ENCODE results near the gene TEX26.

The TEX26 gene

DNA sequence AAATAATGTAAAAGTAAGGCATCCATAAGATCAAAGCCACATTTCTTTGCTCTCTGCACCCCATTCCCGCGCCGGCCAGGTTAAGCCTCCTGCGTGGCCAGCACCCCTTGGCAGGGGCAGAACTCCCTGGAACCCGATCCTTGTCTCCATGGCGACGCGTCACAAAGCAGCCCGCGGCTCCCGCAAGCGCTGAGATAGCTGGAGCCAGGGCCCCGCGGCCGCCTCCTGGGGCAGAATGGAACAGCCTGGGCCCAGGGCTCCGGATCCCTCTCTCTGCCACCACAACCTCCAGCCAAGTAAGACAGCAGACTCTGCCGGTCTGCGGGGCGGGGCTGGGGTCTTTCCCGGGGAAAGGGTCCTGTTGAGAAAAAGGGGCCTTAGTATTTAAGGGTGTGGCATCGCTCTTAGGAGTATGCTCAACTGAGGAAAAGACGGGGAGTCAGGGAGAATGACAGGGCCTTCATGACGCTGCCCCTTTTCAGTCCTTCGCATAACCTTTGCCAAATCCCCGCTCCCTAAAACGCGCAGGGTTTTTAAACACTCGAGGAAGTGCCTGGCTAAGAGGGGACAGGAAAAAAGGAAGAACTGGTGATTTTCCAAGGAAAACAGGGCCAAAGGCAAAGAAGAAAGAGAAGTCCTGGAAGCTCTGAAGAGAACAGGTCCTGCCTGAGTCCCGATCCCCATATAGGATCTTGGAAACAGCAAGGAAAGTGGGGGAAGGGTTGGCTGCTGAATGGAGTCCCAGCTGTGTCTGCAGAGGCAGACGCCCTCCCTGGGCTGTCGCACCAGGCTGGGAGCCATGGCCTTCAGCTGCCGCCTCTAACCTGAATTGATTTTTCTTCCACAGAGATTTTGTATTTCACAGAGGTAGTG lies at the start of gene TEX26:
Gene TEX26 (plus strand): TSS at position 176 of the 873 bp plus-strand sequence. CDS start 60 bp downstream, at position 236.
- in situ Hi-C loops (cut with HindIII; ENCODE audit: low sequenced_read_pairs) = no loop called here

DNA sequence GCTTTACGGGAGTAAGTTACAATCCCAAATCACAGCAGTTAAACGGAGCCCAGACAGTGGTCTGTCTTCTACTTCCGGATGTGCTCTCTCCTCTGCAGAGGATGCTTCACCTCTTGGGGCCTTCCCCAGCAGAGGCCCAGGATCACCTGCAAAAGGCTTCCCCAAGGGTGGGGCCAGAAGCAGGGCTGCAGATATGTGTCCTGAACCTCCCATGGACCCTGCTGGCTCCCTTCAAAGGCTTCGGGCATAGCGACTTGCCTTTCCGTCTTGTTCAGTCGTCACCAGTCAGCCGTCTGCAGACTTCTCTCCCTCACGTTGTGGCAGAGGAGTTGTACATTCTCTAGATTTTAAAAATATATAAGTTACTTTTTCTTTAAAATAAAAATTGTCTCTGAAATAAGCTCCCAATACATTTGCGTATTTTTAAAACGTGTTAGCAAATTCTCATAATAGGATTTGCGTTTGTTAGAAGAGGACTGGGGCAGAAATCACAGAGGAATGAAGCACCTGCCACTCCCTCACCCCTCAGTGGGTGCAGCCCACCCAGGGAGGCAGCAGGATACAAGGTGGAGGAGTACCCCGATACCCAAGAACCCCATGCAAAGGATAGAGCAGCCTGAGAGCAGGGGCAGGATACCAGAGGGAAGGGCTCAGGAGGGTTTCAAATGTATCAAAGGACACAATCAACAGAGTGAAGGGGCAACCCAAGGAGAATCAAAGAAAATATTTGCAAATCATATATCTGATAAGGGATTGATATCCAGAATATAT lies 49.3 kb upstream of the TEX26 start:
- in situ Hi-C loops (cut with HindIII; ENCODE audit: low sequenced_read_pairs) = loop anchor here (25.0 kb wide), 1 partner anchor 96 kb away; no protein-coding TSS in a partner anchor

DNA sequence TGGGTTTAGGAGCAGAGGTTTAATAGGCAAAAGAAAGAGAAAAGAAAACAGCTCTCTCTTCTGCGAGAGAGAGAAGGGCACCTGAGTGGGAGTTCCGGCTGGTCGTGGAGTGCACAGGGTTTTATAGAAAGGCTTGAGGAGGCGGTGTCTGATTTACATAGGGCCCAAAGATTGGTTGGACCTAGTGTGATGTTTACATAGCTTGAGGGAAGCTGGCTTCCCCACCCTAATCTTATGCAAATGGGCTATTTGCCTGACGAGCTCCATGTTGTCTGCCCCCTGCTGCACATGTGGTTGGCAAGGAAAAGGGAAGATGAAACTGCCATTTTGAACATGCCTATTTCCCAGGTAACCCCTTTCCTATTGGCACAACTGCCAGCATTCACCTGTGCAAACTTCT lies 47.9 kb upstream of the TEX26 start:
- in situ Hi-C loops (cut with HindIII; ENCODE audit: low sequenced_read_pairs) = loop anchor here (25.0 kb wide), 1 partner anchor 97 kb away; no protein-coding TSS in a partner anchor

DNA sequence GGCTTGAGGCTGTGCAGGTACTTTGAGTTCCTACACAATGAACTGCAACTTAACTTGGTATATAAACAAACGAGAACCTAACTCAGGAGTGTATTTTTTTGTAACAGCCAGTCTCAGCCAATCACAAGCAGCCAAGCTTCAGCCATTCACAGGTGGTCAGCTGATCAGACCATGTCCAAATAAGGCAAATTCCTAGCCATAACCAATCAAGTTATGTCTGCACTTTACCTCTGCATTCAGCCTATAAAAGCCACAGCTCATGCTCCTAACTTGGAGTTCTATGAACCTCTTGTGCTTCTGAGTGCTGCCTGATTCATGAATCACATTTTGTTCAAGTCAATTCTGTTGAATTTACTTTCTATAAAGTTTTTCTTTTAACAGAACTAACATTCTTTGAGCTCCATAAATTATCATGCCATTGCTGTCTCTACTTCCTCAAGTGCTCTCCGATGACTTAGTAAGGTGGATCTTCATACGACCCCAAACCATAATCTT lies 43.2 kb upstream of the TEX26 start:
- in situ Hi-C loops (cut with HindIII; ENCODE audit: low sequenced_read_pairs) = loop anchor here (25.0 kb wide), 1 partner anchor 102 kb away; no protein-coding TSS in a partner anchor

DNA sequence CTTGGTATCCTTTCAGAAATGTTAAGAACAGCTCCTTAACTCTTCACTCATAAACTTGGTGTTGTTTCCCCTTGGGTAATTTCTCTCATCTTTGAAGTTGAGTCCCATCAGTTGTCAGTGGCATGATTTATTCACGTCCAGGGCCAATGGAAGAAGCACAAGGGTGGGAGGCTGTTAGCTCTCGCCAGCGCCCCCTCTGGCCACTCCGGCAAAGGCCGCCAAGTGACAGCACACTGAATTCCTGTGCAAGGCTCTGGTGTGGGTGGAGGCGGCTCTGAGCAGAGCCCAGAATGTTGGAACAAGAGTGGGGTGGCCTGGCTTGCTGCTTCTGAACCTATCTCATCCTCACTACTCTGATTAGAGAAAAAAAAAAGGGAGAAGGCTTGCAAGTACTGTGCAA lies 39.5 kb upstream of the TEX26 start:
- in situ Hi-C loops (cut with HindIII; ENCODE audit: low sequenced_read_pairs) = loop anchor here (25.0 kb wide), 1 partner anchor 106 kb away; no protein-coding TSS in a partner anchor

DNA sequence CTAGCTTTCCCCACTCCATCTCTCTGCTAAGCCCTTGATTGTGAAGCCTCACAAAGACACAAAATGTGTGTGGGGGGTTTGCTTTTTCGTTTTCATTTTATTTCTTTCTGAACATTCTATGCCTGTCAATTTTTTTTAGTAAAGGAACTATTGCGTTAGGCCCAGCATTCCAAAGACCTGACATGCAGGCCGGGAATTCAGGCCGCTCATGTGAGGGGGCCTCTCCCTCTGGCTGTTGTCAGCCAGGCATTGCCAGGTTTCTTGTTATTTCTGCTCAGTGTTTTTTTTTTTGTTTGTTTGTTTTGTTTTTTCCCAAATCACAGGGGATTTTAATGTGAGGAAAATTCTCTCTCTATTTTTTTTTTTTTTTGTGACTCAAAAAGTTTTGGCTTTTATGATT lies 36.7 kb upstream of the TEX26 start:
- in situ Hi-C loops (cut with HindIII; ENCODE audit: low sequenced_read_pairs) = loop anchor here (25.0 kb wide), 1 partner anchor 108 kb away; no protein-coding TSS in a partner anchor

DNA sequence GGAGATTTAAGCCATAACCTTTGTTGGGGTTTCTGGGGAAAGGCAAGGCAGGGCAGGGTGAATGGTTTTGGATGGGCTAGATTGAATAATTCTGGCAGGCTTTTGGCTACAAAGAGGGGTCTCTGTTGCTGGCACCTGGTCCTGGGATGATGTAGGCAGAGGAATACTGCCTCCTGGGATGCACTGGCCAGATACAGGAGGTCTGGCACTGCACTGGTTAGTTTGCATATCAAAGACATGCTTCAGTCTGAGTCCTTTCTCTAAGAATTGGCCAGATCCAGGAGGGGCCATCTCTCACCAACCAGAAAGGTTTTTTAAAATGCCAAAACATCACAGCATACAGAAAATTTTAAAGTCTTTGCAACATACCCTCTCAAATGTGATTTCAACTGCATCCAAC lies 34.4 kb upstream of the TEX26 start:
- in situ Hi-C loops (cut with HindIII; ENCODE audit: low sequenced_read_pairs) = loop anchor here (25.0 kb wide), 1 partner anchor 111 kb away; no protein-coding TSS in a partner anchor

DNA sequence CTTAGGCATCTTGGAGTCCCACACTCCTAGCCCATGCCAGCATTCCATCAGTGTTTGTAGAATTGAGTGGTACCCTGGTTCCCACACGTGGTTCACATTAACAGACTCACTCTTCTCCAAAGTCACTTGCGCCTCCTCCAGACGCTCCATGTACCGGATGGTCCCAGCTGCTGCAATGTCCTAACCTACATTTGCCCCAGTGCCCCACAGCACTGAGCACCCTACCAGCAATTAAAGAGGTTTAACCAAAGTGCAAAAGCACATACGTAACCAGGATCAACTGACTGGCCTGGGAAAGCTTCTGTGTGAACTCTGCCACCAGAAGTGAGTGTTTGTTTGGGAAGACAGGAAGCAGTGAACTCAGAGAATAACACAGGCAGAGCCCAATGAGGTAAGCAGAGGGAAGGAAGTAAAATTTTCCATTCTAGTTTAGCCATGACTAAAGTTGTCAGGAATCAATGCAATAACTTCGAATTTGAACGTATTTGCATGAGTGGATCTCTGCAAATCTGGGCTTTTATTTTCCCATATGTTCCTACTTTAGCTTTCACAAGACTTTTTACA lies 33.7 kb upstream of the TEX26 start:
- in situ Hi-C loops (cut with HindIII; ENCODE audit: low sequenced_read_pairs) = loop anchor here (25.0 kb wide), 1 partner anchor 111 kb away; no protein-coding TSS in a partner anchor

DNA sequence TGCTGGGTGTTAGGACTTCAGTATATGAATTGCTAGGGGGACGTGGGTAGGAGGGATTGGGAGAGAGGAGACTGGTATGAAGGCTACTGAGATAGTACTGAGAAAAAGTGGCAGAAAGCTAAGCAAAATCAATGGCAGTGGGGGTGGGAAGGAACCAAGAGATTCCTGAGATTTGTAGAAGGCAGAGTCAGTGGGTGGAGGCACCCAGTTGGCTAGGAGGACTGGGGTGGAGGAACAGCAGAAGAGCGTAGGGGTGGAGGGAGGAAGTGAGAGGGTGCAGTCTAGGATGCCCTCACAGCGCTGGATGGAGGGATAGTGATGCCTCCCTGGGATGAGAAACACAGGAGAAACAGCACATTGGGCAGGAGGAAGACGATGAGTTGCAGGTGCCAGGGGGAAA lies 32.0 kb upstream of the TEX26 start:
- in situ Hi-C loops (cut with HindIII; ENCODE audit: low sequenced_read_pairs) = no loop called here

DNA sequence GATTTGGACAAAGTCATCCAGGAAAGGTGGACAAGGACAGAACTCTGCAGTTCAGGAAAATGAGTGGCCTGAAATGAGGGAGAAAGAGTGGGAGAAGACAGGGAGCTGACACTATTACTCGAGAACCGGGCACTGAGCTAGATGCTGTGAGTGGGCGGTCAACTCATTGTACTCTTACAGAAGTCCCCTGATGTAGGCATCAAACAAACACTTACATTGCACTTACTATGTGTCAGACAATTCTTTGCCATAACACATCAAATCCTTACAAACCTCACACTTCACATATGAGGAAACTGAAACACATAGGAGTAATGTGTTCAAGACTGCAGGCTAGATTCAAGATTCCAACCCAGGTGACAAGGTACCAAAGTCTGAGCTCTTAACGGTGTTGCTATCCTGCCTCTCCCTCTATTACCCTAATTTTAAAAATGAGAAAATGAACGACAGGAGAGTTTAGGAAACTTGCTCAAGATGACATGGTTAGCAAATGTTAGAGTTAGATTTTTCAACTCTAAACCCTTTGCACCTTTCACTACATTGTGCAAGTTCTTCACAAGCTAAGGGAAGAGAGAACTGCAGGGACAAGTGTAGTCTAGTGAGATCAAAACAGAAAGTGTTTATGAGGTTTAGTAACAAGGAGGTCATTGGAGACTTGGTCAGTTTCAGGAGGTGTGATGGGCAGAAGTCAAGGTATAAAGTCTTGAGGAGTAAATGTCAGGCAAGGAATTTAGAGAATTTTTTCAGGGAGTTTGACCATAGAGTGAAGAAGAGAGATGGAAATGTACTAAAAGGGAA lies 31.3 kb upstream of the TEX26 start:
- in situ Hi-C loops (cut with HindIII; ENCODE audit: low sequenced_read_pairs) = no loop called here

DNA sequence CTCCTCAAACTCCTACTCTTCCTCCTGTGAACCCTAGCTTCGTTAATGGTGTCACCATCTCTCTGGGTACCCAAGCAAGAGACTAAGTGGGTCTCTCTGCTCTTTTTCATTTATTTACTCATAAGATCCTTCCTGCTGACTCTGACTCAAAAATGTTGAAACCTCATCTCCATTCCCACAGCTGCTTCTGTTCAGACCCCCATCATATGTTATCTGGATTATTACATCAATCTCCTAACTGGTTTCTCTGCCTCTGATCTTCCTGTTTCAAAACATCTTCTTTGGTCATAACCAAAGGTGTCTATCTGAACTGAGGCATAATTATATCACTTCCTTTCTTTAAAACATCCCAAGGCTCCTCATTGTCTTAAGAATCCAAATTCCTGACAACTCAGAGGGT lies 28.4 kb upstream of the TEX26 start:
- in situ Hi-C loops (cut with HindIII; ENCODE audit: low sequenced_read_pairs) = no loop called here

DNA sequence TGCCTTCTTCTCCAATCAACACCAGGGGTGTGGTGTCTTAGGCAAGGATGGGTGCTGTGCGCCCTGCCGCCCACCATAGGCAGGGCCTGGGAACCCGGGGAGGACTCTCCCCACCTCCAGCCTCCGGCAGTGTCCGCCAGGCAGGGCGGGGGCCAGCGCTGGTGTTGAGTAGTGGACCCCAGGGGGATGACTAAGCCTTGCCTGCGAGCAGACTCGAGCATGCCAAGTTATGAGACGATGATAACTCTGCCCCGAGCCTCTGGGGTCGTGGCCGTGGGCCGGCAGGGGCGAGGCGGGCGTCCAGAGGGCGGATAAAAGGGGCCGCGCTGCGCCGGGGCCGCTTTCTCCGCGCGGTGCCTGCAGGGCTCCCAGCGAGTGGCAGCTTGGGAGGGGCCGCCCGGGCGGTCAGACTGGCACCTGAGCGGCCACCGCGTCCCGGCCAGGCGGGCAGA lies 26.5 kb upstream of the TEX26 start, which contains the start of gene MEDAG:
Gene MEDAG (plus strand): TSS at position 340 of the 452 bp plus-strand sequence. CDS start 245 bp downstream, outside the sequence.
- in situ Hi-C loops (cut with HindIII; ENCODE audit: low sequenced_read_pairs) = no loop called here

DNA sequence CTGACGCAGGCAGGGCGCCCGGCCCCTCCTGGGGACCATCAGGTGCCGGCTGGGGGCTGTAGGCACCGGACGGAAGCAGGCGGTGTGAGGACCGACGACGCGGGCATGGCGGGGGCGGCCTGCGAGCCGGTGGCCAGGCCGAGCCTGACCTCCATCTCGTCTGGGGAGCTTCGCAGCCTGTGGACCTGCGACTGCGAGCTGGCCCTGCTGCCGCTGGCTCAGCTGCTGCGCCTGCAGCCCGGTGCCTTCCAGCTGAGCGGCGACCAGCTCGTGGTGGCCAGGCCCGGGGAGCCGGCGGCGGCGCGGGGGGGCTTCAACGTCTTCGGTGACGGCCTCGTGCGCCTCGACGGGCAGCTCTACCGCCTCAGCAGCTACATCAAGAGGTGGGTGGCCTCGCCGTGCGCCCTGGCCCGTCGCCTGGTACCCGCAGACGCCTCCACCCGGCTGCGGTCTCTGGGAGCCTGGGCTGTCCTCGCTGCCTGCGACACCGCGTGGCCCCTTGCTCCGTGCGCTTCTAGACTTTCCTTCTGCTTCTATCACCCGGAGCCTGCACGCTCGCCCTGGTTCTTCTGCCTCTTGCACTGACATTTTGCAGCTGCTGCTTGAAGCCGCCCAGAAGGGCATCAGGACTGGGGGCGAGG lies 25.9 kb upstream of the TEX26 start:
- in situ Hi-C loops (cut with HindIII; ENCODE audit: low sequenced_read_pairs) = no loop called here

DNA sequence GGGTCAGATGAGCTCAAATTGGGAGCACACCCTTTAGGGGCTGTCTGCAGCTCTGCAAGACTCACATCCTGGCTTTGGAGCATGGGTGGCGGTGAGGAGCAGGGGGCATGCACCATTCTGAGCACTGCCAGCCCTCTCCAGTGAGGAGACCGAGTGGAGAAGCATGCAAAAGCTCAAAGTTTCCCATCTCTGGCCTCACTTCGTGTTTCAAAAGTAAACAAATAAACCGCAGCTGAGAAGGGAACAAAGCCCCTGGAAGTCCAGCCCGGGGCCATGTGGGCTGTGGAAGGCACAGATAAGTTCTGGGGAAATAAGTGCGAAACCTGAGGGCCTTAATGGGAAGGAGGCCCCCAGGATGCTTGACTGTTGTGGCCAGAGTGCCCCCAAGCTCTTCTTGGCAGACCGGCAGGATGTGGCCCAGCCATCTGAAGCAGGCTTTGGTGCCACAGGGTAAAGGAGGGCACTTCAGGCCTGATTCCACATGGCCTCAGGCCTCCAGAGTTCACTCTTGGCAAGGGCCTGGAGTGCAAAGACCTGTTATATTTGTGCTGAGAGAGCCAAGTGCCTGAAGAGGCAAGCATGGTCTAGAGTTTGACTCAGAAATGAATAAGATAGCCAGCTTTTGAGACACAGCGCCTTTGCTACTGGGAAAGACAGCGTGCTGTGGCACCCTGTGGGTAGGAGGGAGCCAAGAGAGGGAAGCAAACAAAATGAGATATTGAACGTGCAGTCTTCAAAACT lies 25.2 kb upstream of the TEX26 start:
- in situ Hi-C loops (cut with HindIII; ENCODE audit: low sequenced_read_pairs) = no loop called here

DNA sequence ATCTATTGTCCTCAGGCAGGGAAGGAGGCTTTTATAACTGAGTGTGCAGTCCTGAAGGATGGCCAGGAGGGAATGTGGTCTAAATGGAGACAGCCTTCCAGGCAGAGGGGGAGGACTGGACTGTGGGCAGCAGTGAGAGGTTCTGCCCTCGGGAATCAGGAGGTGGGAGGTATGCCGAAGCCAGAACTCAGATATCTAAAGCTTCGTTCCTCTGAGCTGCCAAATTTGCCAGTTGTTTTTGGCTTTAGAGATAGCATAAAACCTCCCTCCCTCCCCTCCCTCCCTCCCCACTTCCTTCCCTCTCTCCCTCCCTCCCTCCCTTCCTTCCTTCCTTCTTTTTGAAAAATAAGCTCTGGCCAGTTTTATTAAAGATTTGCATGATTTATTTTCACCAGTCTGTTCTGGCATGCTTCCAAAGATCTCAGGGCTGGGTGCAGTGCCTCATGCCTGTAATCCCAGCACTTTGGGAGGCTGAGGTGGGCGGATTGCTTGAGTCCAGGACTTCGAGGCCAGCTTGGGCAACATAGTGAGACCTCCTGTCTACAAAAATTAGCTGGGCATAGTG lies 24.0 kb upstream of the TEX26 start:
- in situ Hi-C loops (cut with HindIII; ENCODE audit: low sequenced_read_pairs) = no loop called here

DNA sequence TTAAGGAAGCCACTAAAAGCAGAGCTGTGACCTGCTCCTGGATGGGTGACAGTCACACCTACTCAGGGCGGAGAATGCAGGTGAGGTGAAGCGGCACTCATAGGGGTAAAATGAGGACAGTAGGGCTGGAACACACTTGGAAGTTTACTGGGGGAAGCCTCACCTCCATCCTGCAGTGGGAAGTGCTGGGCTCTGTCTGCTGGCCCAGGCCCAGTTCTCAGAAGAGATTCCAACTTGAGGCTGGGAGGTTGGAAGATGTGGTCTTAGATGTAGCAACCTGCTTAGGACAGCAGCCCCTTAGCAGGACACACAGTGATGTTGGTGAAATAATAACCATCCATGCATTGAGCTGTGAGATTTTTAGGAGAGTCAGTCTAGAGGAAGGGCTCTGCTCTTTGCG lies 21.8 kb upstream of the TEX26 start:
- in situ Hi-C loops (cut with HindIII; ENCODE audit: low sequenced_read_pairs) = no loop called here

DNA sequence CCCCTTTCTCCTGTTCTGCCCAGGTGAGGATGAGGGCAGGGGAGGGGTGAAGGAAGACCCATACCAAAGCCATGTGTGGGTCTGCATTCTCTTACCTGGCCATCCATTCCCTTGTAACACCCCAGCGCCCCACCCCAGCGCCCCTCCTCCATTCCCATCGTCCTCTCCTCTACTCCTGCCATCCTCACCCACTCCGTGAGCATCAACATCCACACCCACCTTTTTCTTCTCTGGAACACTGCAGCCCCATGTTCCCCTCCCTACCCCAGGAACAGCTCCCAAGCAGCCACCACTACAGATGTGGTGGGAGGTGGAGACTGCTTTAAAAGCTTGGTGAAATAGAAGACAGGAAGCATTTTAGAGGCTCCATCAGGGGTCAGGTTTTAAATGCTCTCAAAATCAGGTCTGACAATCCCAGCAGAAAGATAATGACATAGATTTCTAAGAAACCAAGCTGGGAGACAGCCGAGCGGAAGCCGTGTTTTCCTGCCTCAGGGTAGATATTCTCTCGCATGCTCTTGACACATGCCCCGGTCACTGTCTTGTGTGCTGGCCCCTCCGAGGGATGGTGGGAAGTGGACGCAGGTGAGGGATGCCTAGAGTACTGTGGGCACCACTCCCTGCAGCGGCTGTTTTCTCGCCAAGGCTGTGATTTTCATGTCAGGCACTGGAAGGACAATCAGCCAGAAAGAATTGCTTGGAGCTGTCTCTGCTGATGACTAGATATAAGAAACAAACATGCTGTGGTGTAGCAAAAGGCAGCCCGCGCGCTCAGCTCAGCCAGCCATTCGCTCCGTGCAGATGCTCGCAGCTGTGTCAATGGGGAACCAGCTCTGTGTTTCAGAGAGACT lies 16.5 kb upstream of the TEX26 start:
- in situ Hi-C loops (cut with HindIII; ENCODE audit: low sequenced_read_pairs) = no loop called here

DNA sequence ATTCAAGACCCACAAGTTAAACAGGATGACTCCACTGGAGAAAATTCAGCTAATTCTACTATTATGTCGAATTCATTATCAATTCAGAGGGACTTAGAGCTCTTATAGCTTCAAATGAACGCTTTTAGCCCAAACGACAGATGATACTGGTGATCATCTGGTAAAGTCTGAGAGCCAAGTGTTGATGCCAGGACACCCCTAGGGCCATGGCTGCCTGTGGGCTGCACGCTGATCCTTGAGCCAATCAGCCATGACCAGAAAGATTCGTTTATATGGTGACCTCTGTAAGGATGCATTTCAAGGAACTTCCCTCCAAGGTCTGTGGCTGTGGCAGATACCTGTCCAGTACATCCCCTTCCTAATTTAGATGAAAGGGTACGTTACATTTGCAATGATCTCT lies 15.5 kb upstream of the TEX26 start:
- in situ Hi-C loops (cut with HindIII; ENCODE audit: low sequenced_read_pairs) = no loop called here

All from DLD1 (cell line).